GM18861 (cell line): ENCODE measurements around the gene ERC1.

ENCODE experiments used
- ATAC-seq: cut with Tn5 transposase; IDR thresholded peaks from one replicate; pipeline ENCODE4 v1.9.1; 2021; ENCODE audit not compliant: unreplicated experiment

Gene ERC1

DNA sequence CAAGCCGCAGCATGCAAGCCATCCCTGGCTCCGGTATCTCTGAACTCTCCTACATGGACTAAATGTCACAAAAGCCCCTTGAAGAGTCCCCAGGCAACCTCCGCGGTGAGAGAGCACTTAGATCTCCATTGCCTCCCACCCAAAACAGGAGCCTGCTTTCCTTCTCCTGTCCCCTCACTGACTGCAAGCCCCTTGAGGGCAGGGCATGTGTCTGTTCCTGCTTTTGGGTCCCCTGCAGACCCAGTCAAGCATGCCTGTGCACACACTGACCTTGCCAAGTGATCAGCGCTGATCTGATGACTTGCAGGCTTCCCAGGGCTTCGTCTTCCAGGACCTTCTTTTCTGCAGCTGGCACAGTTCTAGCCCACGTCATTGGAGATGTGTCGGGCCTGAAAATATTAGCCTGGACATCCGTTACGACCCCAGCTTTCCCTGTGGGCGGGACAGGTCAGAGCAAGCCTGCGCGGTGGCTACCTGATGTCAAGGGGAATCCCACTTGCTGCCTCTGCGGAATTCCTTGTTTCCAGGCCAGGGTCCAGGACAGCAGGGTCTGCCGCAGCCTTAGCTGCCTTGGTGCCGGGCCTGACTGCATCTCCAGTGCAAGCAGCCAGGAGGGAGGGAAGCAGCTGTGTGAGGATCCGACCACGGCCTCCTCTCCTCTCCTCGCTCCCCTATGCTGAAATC lies 510.8 kb downstream of the ERC1 start:
- no peak for ATAC-seq

DNA sequence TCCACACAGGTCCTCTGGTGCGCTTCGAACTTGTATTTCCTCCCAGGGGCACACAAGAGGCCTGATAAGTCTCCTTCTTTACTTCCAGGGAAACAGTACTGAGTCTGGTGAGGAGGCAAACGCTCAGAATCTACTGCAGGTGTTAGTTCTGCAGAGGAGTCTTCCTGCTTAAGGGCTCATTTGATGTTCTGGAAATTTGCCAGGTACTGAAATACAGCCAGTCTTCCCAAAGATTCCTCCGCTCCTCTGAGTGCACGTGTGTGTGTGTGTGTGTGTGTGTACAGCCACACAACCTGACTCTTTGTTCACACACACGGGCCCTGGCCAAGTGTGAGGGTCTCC lies 511.3 kb downstream of the ERC1 start:
- ATAC-seq = no peak

DNA sequence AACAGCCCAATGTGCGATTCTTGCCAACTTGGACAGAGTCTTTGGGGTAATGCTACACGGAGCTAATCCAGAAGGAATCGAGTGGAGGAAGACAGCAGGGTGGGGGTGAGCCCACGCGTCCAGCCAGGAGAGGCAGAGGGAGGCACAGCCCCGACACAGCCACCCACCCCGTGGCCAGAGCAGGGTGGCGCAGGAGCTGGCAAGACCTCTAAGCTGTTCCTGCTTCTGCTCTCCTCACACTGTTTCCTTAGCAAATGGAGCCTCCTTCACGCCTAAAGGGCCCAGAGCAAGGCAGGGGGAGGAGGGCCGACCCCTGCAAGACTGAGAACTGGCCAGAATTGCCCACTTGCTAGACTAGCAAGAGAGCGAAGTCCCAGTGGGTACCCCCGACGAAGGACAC lies 511.8 kb downstream of the ERC1 start:
- no peak for ATAC-seq

DNA sequence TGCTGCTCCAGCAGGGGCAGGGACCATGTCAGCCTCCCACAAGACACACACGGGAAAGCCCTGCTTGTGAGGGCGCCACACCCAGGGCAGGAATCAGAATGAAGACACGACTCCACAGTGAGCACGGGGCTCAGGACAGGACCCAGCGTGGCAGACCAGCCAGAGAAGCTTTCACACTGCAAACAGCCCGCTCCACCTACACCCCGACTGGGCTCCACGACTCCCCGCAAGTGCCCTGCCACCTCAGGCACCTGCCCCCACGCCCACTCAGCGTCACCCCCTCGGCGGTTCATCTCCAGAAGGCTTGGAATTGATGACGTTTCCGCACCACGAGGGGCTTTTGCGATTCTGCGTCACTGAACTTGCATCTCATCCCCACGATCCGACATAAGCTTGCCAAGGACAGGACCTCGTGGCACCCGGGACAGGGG lies 512.3 kb downstream of the ERC1 start:
- no peak for ATAC-seq

DNA sequence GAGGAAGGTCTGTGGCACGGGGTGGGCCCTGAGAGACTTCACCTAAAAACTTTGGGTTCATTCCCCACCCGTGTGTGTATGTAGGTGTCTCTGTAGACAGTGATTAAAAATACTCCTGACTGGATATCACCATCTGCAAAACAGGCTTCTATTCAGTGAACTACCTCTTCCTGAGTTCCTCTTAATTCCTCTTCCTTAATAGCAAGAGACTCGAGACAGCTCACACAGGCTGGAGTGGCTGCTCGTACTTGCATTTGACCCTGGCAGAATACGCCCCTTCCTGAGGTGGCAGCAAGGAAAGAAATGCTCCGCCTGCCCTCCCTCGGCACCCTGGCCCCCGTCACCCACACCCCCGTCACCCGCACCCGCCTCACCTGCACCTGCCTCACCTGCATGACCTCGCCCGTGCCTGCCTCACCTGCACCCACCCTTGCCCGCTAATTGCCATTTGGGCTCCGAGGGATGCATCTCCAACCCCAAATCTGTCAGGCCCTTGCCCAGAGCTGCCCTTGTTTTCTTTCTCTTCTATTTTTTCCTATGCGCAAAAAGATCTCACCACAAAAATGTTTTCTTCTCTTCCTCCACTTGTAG lies 513.4 kb downstream of the ERC1 start:
- no peak for ATAC-seq

DNA sequence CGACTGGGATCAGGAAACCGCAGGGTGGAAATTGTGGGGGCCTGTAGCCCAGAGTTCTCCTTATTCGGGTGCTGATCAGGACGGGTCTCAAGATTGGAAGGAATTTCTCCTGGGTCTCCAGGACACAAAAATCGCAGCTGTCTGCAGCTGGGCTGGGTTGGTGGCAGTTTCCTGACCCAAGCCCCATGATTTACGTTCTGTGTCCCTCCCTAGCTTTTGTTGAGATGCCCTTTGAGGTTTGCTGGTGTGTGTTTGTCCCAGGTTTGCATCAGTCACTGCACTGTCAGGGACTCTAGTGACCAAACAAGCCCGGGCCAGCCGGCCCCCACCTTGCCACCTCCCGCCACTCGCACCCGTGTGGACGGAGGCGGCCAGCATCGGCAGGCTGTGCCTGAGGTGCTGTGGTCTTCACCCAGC lies 513.9 kb downstream of the ERC1 start:
- no peak for ATAC-seq

DNA sequence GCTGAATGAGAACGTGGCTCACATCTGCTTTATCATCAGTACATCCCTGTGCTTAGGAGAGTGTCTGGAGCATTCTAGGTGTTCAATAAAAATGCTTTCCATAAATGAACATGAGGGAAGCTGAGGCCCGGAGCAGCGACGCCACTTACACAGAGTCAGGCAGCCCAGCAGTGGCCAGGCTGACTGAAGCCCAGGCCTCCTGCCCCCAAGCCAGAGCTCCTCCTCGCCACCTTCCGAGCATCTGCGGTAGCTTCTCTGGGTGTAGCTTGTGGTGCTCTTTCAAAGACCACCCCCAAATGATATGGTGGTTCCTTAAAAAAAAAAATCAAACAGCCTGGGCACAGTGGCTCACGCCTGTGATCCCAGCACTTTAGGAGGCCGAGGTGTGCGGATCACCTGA lies 514.6 kb downstream of the ERC1 start:
- ATAC-seq = no peak

DNA sequence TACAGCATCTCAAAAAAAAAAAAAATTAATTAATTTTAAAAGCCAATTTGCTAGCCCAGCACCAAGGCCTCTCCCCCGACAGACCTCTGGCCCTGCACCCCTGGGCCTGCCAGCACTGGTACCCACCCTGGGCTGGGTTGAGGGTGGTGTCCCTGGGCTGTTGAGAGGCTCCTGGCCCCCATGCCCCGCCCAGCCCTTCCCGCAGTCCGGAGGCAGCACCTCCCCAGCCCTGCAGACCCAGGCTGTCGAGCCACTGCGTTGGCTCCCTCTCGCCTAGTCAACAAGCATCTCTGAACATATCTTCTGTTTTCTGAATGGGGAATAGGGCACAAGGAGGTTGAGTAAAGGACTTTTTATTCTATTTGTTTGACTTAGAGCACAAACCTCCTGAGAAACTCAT lies 516.3 kb downstream of the ERC1 start:
- no peak for ATAC-seq

DNA sequence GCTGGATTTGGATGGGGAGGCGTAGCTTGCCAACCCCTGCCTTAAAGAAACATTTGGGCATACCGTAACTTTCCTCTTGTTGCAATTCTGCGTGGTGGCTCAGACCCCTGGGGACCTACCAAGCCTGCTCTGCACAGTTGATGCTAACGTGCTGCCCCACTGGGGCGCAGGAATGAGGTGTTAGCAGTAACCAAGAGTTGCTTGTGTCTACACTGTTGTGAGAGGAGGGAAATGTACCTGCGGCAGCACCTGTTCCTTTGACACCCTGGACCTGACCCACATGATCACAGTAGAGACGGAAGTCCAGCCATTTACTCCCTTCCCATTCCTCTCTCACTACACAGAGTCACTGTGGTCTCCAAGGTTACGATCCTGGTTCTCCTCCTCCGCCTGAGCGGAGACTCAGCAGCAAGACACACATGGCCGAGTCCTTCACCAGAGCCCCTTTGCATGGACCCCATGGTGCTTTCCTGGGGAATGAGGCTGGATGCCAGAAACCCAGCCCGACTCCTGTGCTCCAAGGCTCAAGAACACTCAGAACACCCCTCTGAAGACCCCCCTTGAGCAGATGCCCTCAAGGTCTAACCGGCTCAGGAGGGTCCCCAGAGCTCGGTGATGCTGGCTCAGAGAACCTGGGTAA lies 518.5 kb downstream of the ERC1 start:
- no peak for ATAC-seq

DNA sequence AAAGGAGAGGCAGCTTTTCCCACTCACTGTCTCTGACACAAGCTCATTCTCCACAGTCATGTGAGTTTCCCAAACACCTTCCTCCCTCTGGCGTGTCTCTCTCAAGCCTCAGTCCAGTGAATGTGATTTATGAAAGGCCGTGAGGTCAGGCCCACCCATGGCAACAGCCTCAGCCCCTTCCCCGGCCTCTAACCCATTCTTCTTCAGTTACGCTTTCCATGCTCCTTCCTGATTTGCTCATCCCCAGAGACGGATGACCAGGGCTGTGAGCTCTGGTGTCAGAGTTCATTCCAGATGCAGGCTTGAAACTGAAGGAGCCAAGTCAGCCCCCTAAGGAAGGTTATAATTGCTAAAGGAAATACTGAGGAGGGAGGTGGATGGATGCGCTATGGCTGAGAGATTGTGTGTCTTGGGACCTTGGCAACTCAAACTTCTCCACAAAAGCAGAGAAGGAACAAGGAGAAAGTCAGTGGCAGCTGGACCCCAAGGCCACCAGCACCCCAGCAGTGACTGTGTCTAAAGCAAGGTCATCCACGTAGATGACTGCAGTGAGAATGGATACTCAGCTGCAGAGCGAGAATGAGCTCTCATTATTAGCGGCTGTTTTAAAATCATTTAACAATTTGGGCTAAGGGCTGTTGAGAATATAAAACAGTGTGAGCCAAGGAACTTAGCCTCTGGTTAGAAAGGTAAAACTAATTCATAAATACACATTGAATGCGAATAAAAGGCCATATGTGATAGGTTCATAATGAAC lies 519.2 kb downstream of the ERC1 start:
- ATAC-seq = no peak

DNA sequence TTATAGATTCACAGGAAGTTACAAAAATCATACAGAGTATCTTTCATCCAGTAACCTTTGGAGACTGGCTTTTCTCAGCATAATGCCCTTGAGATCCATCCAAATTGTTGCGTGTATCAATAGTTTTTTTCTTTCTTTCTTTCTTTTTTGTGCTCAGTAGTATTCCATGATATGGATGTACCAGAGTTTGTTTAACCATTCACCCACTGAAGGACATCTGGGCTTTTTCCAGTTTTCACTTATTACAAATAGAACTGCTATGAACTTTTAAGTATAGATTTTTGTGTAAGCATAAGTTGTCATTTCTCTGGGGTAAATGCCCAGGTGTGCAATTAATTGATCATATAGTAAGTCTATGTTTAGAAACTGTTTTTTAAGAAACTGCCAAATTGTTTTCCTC lies 524.0 kb downstream of the ERC1 start:
- ATAC-seq = no peak

DNA sequence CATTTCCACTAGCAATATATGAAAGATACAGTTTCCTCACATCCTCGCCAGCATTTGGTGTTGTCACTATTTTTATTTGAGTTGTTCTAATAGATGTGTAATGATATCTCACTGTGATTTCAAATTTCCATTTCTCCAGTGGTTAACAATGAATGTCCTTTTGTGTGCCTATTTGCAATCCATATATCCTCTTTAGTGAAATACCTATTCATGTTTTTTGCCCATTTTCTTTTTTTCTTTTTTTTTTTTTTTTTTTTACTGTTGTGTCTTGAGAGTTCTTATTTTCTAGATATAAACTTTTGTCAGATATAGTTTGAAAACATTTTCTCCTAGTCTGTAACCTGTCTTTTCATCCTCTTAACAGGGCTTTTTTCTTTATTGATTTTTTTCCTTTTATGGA lies 524.4 kb downstream of the ERC1 start:
- no peak for ATAC-seq

DNA sequence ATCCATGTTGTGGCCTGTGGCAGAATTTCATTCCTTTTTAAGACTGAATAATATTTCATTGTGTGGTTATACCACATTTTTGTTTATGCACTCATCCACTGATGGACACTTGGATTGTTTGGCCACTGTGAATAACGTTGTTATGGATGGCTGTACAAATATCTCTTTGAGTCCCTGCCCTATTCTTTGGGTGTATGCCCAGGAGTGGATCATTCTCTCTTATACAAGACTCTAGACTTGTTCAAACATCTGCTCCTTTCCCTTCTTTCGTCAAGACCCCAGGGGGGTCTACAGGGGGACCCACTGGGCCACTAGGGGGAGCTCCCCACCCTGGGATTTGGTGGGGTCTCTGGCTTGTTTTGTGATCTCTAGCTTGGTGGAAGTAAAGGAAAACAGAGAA lies 526.0 kb downstream of the ERC1 start:
- ATAC-seq = no peak

DNA sequence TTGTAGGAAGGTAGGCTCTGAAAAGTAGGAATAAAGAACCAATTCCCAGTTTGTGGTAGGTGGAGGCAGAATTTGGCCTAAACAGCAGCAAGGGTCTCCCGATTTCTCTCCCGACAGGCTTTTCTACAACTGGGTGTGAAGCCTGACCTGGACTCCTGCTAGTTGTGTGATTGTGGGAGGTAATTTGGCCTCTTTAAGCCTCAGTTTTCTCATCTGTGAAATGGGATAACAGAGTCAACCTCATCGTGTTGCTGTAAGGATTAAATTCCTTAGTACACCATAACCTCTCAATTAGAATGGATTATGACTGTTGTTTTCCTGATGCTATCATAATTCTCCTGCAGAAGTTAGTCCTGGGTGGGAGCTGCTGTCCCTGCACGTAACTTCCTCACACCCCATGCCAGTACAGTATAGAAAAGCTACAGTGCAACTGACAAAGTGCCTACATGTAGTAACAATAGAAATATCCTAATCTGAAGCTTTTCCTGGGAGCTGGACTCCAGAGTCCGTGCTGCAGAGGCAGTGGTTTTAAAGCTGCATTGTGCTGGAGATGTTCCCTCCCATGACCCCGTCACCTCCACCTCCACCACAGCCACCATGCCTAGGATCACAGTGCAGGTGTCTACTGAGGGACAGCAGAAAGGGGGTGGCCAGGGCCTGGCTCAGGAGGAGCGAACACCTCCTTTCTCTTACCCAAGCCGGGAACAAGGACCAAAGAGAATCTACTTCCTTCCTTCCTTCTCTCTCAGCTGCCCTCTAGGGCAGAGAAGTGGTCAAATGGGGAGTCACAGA lies 526.9 kb downstream of the ERC1 start:
- ATAC-seq = no peak

DNA sequence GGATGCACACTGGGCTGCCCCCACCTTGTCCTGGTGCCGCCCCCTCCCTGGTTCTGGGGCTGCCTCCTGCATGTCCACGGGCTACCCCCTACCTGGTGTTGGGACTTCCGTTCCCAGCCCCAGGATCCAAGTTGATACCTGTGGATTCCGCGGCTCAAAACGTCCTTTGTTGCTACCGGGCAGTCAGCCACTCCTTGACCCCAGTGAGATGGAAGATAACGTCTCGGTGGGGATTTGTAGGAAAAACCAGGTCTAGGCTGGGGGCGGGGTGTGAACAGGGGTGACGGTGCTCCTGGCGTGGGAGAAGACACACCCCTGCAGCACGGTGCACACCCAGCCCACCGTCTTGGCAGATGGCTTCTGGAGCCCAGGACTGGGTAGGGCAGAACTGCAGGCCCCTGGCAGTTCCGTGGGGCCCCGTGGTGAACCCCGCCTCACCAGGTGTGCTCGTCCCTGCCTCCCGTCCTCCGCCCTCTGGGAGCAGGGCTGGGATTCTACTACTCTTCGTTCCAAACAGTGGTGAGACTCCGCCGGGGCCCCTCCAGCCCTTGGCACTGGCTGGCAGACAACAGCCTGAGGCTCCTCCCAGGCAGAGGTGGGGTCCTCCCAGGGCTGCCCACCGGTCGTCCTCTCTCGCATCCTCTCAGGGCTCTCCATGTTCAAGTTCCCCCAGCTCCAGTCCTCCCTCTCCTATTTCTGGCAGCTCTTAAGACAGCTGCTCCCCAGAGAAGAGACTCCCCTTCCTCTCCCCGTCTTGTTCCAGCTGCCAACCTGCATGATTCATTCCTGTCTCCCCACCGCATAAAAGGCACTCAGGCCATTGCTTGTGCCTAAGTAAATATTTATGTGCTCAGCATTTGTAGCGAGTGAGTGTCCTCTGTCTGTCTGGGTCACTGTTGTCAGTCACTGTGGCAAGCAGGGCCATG lies 527.8 kb downstream of the ERC1 start:
- no peak for ATAC-seq

DNA sequence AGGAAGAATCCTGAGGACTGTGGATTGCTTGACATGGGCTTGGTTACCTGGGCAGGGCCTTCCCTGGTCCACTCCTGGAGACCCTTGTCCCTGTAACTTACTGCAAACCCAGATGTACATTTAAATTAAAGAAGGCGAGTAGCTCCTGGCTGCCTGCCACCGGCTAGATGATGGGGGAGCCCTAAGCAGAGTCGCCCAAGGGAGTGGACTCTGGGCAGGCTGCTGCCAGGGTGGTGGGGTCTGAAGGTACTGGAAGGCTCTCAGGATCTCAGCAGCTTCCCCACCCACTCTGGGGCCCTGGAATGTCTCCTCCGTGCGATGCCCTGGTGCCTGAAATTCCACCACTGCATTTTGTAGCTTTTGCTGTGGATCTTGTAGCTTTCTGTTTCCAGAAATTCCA lies 528.6 kb downstream of the ERC1 start:
- no peak for ATAC-seq

DNA sequence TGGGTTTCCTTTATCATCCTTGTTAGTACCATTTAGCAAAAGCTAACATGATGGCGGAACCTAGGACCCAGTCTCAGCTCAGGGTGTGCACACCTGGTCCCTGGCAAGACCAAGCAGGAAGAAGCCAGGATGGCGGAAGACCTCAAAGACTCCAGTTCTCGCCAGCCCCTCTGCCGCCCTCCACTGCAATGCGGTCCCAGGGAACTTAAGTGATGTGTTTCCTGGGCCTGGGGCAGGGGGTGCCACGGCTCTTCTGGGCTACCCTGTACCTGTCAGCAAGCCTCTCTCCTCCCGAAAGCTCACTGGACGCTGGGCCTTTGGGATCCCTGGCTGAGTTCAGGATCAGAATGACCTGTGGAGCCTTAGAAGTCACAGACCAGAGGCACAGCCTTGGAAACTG lies 532.0 kb downstream of the ERC1 start:
- no peak for ATAC-seq

DNA sequence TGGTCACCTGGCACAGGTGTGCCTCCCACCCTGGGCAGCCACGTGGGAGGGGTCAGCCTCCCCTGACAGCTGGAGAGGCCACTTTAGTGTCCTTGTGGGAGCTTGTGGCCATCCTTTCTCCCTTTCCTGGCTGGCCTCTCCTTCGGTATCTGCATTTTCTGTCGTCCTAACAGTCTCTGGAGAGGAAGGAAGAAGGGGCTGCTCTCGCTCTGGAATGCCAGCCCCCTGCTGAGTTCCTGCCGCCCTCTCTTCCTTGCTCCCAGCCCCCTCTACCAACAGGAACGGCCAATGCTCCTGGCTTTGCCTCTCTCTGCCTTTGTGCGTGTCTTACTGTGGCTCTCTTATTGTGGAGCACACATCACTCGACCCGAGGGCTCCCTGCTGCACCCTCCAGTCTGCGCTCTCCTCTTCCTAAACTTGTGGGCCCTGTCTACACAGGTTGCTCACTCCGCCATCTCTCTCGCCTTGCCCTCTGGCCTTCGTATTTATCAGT lies 532.6 kb downstream of the ERC1 start:
- no peak for ATAC-seq

DNA sequence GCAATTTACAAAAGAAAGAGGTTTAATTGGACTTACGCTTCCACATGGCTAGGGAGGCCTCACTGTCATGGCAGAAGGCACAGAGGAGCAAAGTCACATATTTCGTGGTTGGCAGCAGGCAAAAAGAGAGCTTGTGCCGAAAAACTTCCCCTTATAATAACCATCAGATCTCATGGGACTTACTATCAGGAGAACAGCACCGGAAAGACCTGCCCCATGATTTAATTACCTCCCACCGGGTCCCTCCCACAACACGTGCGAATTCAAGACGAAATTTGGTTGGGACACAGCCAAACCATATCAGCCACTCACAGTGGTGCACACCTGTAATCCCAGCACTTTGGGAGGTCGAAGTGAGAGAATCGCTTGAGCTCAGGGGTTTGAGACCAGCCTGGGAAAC lies 534.8 kb downstream of the ERC1 start:
- no peak for ATAC-seq

DNA sequence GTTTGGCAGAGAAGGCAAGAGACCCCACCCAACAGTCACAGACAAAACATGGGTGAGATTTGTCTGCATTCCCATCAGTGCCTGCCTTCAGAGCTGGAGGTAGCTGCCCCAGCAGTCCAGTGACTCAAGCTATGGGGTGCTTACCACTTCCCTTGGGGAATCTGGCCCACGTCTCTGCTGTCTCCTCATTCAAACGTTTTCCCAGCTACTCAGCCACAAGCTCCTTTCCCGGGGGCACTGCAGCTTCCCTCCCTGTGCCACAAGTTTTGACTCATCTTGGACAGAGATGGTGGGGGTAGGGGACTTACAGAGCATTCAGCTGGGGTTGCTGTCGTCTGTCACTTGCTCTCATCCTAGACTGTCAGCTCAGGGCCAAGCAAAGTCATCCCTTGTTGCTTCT lies 536.8 kb downstream of the ERC1 start:
- no peak for ATAC-seq
